ENCODE data around the gene TUBB2A.
"Not testable (repeated sequence)": the region's sequence is repeated elsewhere in the genome, so short reads cannot be mapped to it uniquely, and the experiment has no call there.

GRCh38 chr6:3173636-3174089 is 16.3 kb upstream of the TUBB2A start:
- not testable (repeated sequence) for TF ChIP-seq CTCF (IDR thresholded peaks at IDR 0.05; ENCODE audit: insufficient read depth, low read depth, low read length); EZH2 (IDR thresholded peaks at IDR 0.05; ENCODE audit: insufficient read depth, low read length)

Data from astrocyte (in vitro differentiated cells and primary cell).